ENCODE data around the gene TRIP13.
"Not testable (repeated sequence)": the region's sequence is repeated elsewhere in the genome, so short reads cannot be mapped to it uniquely, and the experiment has no call there.

TRIP13 gene

GRCh38 chr5:892394-893136 is at the start of gene TRIP13, which contains the start of gene BRD9:
TSS of gene TRIP13 (plus strand) at chr5:892884. CDS start at chr5:892999, 115 bp downstream.
TSS of gene BRD9 (minus strand) at chr5:892801. CDS start at chr5:892657, 144 bp downstream.
- peak; percentile 78 for DNase-seq

DNA sequence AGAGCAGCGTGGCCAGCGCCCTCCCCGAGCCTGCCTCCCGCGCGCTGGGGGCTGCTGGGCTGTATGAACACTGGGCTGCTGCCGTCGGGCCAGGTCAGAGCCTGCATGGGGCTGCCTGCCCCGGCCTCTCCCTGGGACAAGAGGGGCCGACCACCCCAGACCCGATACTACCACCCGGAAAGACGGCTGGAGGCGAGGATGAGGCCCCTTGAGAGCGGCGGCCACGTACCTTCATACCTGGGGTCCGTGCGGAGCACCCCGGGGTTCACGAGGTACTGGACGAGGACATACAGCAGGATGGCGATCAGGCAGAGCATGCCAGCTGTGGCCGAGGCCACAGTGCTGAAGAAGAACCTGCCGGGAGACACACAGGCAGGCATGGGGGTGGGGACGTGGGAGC is 49.3 kb upstream of the TRIP13 start:
- not testable (repeated sequence) for DNase-seq

DNA sequence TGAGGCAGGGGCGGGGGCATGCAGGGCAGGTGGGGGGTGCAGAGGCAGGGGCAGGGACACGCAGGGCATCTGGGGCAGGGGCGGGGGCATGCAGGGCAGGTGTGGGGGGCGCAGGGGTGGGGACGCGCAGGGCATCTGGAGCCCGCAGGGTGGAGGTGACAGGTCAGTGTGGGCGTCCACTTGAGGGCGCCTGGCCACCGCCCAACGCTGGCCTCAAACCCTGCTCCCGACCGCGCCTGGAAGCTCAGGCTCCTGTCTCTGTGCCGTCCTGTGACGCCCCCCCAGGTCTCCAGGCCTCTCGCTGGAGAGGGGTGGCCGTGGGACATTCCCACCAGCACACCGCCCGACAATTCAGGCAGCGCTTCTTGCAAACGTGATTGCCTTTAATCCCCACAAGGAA is 48.8 kb upstream of the TRIP13 start:
- not testable (repeated sequence) for DNase-seq

DNA sequence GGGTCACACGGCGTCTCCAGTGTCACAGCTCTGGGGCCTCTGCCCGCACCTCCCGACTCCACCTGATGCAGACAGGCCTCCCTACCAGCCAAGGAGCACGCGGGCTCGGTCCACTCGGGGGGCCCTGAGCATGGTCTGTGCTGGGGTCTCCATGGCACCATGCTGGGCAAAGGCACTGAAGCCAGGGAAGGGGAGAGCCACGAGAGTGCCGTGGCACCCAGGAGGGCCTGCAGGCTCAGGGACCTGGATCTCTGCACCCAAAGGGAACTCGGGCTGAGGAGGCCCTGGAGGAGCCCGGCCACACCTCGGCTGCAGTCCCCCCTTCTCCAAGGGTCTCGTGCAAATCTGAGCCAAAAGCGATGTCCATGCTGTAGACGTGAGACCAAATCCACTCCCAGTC is 48.3 kb upstream of the TRIP13 start:
- DNase-seq, result not testable (repeated sequence)

- peak; percentile 42 for DNase-seq
Observed at GRCh38 chr5:845031-845675, 47.5 kb upstream of the TRIP13 start.

DNA sequence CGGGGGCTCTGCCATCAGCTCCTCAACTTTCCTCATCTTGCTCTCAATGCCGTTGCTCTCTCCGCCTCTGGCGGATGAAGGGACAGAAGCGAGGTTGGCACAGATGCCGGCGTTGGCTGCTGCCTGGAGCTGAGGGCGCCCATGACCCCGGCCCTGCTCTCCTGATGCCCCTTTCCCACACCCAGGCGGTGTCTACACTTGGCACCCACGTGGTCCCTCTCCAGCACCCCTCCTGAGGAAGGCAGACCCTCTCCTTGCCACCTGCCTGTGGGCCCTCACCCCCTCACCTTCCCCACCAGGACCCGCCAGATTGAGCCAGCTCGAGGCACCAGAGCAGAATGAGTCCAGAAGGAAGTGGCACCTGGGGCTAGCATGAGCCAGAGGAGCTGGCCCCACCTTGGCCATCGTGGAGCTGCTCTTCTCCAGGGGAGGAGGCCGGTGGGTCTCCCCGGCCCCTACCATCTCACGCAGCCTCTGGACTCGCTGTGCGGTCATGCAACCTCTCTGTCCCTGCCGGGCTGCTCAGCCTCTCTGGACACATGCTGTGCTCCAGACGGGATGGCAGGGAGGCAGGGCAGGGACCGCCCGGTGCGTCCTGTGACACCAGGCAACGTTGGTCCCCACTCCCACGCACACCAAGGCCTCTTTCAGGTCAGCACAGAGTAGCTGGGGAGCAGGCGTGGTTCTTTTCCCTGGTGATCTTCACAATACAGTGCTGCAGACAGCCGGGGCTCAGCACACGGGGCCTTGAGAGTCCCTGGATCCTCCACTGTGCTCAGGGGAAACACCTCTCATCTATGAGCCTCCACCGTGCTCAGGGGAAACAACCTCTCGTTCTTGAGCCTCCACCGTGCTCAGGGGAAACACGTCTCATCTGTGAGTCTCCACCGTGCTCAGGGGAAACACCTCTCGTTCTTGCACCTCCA is 46.7 kb upstream of the TRIP13 start:
- not testable (repeated sequence) for DNase-seq

DNA sequence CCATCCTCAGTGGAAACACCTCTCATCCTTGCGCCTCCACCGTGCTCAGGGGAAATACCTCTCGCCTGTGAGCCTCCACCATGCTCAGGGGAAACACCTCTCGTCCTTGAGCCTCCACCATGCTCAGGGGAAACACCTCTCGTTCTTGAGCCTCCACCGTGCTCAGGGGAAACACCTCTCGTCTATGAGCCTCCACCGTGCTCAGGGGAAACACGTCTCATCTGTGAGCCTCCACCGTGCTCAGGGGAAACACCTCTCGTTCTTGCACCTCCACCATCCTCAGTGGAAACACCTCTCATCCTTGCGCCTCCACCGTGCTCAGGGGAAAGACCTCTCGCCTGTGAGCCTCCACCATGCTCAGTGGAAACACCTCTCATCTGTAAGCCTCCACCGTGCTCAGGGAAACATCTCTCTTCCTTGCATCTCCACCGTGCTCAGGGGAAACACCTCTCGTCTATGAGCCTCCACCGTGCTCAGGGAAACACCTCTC is 46.0 kb upstream of the TRIP13 start:
- not testable (repeated sequence) for DNase-seq

DNA sequence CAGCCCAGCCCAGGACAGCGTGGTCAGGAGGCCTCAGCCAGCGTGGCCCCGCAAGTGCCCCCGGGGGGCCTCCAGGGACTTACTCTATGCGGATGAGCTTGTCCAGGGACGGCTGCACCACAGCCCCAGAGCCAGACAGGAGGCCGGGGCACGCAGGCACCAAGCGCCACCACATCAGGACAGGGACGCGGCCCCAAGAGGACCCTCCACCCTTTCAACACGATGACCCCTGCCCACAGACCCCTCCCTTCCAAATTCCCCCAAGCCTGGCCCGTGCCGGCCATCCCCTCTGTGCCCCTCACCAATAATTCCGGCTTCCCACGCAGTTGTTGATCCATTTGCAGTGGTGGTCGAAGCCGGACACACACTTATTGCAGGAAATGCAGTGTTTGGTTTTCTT is 45.5 kb upstream of the TRIP13 start:
- not testable (repeated sequence) for DNase-seq

DNA sequence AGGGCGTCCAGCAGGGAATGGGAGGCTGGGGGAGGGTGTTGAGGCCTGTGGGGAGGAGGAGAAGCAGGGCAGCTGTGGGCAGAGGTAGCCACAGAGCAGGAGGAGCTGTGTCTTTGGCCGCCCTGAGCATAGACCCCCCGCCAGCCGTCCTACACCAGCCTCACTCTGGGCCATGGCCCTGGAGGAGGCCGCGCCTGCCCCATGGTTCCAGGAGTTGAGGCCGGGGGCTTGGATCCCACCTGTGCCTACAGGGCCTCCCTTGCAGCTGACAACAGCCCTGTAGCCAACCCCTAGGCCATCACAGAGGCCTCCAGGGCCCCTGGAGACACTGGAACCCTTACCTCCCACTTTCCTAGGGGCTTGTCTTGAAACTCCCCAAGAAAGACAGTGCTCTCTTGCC is 44.9 kb upstream of the TRIP13 start:
- not testable (repeated sequence) for DNase-seq

- DNase-seq, result no peak
Observed at GRCh38 chr5:848671-849111, 44.0 kb upstream of the TRIP13 start.

DNA sequence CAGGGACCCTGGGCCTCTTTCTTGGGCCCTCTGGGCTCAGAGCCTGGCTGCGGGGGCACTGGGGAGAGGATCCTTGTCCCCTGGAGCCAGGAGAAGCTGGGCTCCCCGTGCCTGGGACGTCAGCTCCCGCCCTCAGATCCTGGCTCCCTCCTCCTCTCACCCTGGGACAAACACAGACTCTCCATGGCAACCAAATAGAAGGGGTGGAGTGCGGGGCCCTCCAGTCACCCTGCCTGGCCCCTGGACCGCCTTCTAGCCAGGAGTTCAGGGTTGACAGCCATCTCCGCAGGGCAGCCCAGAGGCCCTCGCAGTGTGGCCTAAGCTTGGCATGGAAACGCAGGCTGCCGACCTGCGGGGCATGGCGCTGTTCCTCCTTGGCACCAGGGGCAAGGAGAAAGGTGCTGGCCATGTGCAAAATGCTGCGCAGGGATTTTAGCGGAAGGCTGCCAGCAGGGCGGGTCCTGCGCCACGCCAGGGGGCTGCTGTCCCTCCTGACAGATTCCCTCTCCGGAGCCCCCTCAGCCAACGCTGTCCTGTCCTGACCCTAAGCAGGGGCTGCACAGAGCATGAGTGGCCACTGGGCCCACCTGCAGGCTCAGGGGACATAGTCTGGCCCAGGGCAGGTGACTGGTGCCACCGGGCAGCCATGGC is 42.9 kb upstream of the TRIP13 start:
- no peak for DNase-seq

DNA sequence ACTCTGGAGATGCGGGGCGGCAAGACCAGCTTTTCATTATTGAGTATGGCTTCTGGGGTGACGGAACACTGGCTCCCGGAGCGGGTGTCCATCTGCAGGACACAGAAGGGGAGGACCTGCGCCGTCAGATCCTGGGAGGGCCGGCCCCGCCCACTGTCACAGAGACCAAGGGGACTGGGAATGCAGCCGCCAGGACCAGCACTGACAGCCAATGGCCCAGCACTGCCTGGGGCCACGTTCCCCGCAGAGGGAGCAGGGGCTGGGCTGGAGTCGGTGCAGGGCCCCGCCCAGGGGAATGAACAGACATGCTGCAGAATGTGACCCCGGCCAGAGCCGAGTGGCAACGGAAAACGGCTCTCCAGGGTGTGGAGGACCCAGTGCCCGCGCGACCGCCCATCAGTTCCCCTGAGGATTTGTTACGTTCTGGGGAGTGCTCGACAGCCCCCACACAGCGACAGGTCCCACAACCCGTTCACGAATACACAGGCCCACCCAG is 42.1 kb upstream of the TRIP13 start, which contains the start of gene ZDHHC11:
TSS of gene ZDHHC11 (minus strand) at position 476 of the 496 bp plus-strand sequence. CDS start at position 92, 384 bp downstream.
- DNase-seq, result peak; percentile 27

DNA sequence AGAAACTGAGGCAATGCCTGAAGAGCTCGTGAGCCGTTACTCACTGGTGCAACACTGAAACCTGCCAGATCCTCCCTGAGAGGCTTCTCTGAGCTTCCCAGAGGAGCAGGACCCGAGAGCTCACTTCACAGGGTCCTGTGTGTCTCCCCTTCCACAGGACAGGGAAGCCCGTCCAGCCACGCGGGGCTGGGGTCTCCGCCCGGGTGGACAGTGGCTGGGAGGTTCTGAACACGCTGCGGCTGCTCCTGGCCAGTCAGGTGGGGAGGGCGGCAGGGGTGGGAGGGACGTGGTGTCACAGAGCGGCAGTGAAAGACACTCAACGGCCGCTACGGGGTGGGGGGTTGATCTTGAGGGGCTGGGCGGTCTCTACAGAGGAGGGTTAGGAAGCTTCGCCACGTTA is 41.6 kb upstream of the TRIP13 start:
- DNase-seq, result no peak

DNA sequence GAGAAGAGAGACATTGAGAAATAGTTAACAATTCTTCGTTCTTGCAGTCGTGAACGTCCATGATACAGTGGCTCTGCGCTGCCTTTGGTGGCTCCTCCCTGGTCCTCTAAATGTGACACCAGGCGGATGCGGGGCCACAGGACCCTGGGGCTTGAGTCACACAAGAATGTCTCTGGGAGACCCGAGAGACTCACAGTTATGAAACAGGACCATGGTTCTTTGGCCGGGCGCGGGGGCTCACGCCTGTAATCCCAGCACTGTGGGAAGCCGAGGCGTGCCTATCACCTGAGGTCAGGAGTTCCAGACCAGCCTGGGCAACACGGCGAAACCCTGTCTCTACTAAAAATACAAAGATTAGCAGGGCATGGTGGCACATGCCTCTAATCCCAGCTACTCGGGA is 41.1 kb upstream of the TRIP13 start:
- no peak for DNase-seq

DNA sequence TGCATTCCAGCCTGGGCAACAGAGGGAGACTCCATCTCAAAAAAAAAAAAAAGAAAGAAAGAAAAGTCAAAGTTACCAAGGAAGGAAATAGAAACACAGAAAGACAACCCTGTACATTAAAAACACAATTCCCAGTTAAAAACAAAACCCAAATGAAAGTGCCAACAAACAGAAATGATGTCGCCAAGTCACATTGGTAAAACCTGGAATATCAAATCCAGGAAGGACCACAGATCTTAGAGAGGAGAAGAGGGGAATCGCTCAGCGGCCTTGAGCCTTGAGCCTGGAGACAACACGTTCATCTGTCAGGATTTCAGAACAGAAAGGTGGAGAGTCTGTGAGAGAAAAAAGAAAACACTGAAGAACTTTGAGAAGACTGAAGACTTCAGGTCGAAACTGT is 40.7 kb upstream of the TRIP13 start:
- no peak for DNase-seq

GRCh38 chr5:852431-853401 is 40.0 kb upstream of the TRIP13 start:
- DNase-seq, result no peak

GRCh38 chr5:853416-854090 is 39.1 kb upstream of the TRIP13 start:
- DNase-seq, result not testable (repeated sequence)

DNA sequence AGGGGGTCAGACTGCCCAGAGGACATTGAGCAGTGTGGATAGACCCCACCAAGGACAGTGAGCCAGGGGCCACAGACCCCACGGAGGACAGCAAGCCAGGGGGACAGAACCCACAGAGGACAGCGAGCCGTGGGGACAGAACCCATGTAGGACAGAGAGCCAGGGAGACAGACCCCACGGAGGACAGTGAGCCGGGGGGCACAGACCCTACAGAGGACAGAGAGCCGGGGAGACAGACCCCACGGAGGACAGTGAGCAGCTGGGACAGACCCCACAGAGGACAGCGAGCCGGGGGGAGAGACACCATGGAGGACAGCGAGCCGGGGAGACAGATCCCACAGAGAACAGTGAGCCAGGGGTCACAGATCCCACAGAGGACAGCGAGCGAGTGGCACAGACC is 38.5 kb upstream of the TRIP13 start:
- no peak for DNase-seq

DNA sequence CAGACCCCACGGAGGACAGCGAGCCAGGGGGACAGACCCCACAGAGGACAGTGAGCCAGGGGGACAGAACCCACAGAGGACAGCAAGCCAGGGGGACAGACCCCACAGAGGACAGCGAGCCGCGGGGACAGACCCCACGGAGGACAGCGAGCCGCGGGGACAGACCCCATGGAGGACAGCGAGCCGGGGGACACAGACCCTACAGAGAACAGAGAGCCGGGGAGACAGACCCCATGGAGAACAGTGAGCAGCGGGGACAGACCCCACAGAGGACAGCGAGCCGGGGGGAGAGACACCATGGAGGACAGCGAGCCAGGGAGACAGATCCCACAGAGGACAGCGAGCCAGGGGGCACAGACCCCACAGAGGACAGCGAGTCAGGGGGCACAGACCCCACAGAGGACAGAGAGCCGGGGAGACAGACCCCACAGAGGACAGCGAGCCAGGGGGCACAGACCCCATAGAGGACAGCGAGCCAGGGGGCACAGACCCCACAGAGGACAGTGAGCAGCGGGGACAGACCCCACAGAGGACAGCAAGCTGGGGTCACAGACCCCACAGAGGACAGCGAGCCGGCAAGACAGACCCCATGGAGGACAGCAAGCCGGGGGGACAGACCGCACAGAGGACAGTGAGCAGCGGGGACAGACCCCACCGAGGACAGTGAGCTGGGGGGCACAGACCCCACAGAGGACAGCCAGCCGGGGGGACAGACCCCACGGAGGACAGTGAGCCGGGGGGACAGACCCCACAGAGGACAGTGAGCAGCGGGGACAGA is 37.5 kb upstream of the TRIP13 start:
- no peak for DNase-seq

Measured in NCI-H82 (cell line).